HEK293T (cell line): ENCODE data around the gene CDK8.

ENCODE experiments used
- BHLHE40 ChIP-seq: fragments of 450-650 bp; IDR thresholded peaks from 2 replicates; pipeline ENCODE4 v1.6.1; 2016; ENCODE audit warnings: mild to moderate bottlenecking, moderate library complexity, borderline replicate concordance
- CTBP1 ChIP-seq: fragments of 450-650 bp; IDR thresholded peaks from 2 replicates; pipeline ENCODE4 v1.6.1; 2016; ENCODE audit warnings: borderline replicate concordance
- ELF4 ChIP-seq: fragments of 450-650 bp; IDR thresholded peaks from 2 replicates; pipeline ENCODE4 v1.6.1; 2017; ENCODE audit warnings: antibody characterized with exemption
- FOXK2 ChIP-seq: fragments of 450-650 bp; IDR thresholded peaks from 2 replicates; pipeline ENCODE4 v1.6.1; 2016; ENCODE audit warnings: mild to moderate bottlenecking
- FOXM1 ChIP-seq: fragments of 450-650 bp; IDR thresholded peaks from 2 replicates; pipeline ENCODE4 v1.6.1; 2017; ENCODE audit warnings: mild to moderate bottlenecking, borderline replicate concordance
- HDGF ChIP-seq: fragments of 450-650 bp; IDR thresholded peaks from 2 replicates; pipeline ENCODE4 v1.6.1; 2017; ENCODE audit warnings: antibody characterized with exemption, borderline replicate concordance
- L3MBTL2 ChIP-seq: fragments of 450-650 bp; conservative IDR thresholded peaks from 2 replicates; pipeline ENCODE4 v1.6.1; 2016; ENCODE audit warnings: mild to moderate bottlenecking
- NFRKB ChIP-seq: fragments of 450-650 bp; IDR thresholded peaks from 2 replicates; pipeline ENCODE4 v1.6.1; 2016; ENCODE audit warnings: mild to moderate bottlenecking, moderate library complexity
- PKNOX1 ChIP-seq: fragments of 450-650 bp; IDR thresholded peaks from 2 replicates; pipeline ENCODE4 v1.6.1; 2016
- SP1 ChIP-seq: fragments of 450-650 bp; IDR thresholded peaks from 2 replicates; pipeline ENCODE4 v1.6.1; 2017
- SUZ12 ChIP-seq: fragments of 450-650 bp; IDR thresholded peaks from 2 replicates; pipeline ENCODE4 v1.6.1; 2016; ENCODE audit warnings: mild to moderate bottlenecking
- TARDBP ChIP-seq: fragments of 450-650 bp; IDR thresholded peaks from 2 replicates; pipeline ENCODE4 v1.6.1; 2016
- ZNF384 ChIP-seq: fragments of 450-650 bp; IDR thresholded peaks from 2 replicates; pipeline ENCODE4 v1.6.1; 2016

- no peak for TF ChIP-seq NFRKB
- no peak for TF ChIP-seq ELF4
- TF ChIP-seq BHLHE40 = no peak
- TF ChIP-seq FOXK2 = no peak
- no peak for TF ChIP-seq SUZ12
- no peak for TF ChIP-seq FOXM1
- no peak for TF ChIP-seq L3MBTL2
- TF ChIP-seq TARDBP = no peak
- TF ChIP-seq HDGF = no peak
- TF ChIP-seq CTBP1 = no peak
- no peak for TF ChIP-seq PKNOX1
- no peak for TF ChIP-seq ZNF384
- TF ChIP-seq SP1 = no peak
Observed at GRCh38 chr13:26221399-26221720, 32.6 kb upstream of the CDK8 start.
